ENCODE measurements around the gene ZNF518A. TPM values are rescaled to one million over a fixed set of nuclear protein-coding genes. Genes with fewer than 3 reads are reported as not detected.

The ZNF518A gene
- polyA plus RNA-seq (ENCODE audit: insufficient read length): 69.9 TPM
- long read RNA-seq, donor 1, full-length matches to known transcripts: 2 of 8 reads
- long read RNA-seq, donor 1, partial matches to known transcripts: 6 of 8 reads
- long read RNA-seq, donor 1, other reads (novel, unspliced or antisense): 0 of 8 reads
- long read RNA-seq, donor 2, full-length matches to known transcripts: 3 of 22 reads
- long read RNA-seq, donor 2, partial matches to known transcripts: 14 of 22 reads
- long read RNA-seq, donor 2, other reads (novel, unspliced or antisense): 5 of 22 reads
- long read RNA-seq, donor 3, full-length matches to known transcripts: 1 of 15 reads
- long read RNA-seq, donor 3, partial matches to known transcripts: 14 of 15 reads
- long read RNA-seq, donor 3, other reads (novel, unspliced or antisense): 0 of 15 reads
- long read RNA-seq, donor 4: 0 reads
- long read RNA-seq, donor 5, full-length matches to known transcripts: 1 of 34 reads
- long read RNA-seq, donor 5, partial matches to known transcripts: 21 of 34 reads
- long read RNA-seq, donor 5, other reads (novel, unspliced or antisense): 12 of 34 reads
- long read RNA-seq, donor 6, full-length matches to known transcripts: 1 of 11 reads
- long read RNA-seq, donor 6, partial matches to known transcripts: 10 of 11 reads
- long read RNA-seq, donor 6, other reads (novel, unspliced or antisense): 0 of 11 reads
- long read RNA-seq, donor 7, full-length matches to known transcripts: 3 of 3 reads
- long read RNA-seq, donor 7, partial matches to known transcripts: 0 of 3 reads
- long read RNA-seq, donor 7, other reads (novel, unspliced or antisense): 0 of 3 reads
- long read RNA-seq, donor 8, partial matches to known transcripts: 6 of 6 reads
- long read RNA-seq, donor 8, other reads (novel, unspliced or antisense): 0 of 6 reads

DNA sequence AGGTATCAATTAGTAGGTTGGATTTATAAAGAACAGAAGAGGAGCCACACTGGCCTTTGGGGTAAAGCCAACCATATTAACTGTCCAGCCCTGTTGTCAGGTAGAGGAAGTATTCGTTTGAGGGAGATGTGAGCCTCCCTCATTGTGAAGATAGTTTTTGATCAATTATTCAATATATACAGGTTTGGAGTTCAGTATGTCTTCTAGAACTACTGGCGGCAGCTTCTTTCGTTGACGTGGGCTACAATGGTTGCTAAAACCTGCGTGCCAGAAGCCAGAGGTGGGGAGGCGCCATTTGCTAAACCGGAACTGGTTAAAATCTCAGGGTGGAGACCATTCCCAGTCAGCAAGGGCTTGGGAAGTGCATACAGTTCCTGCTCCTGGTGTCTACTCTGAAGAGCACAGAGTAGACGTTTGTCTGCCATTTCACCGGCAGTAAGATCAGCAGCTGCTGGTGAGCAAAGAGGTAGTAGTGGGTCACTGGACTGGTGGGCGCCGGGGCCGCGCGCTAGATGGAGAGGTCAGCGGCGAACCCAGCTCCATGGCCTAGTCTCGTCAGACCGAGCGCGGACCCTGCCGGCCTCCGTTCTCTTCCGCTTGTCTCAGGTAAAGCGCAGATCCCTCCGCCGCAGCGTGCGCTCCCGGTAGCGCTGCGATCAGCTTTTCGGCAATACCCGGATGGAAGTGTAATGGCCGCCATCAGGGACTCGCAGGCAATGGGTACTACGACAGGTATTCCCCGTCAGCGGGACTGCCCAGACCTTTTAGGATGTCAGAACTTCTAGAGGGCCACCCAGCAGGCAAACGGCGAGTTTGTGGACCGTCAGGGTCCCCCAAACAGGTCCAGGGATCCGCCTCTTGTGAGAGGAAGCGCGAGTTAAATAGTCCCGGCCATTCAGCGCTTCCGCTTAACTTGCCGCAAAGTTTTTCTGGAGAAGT, at the start of gene ZNF518A:
Gene ZNF518A (plus strand): TSS at position 911 of the 939 bp plus-strand sequence. CDS start 26,026 bp downstream, outside the sequence.
- DNase-seq: peak; percentile 96

DNA sequence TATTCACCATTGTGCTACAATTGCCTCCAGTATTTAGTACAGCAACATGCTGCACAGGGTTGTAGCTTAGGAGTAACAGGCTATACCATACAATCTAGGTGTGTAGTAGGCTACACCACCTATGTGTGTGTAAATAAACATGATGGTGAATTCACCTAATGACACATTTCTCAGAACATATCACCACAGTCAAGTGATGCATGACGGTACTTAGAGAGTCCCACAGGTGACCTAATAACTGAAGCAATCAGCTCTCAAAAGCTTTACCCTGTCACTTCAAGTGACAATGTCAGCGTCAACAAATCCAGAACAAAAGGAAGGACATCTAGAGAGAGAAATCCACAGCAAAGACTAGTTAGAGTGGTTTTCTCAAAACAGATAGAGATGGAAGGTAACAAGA, 47.9 kb upstream of the ZNF518A start:
- no peak for DNase-seq

- DNase-seq: no peak
Measured at GRCh38 chr10:96082748-96083147, 47.3 kb upstream of the ZNF518A start.

GRCh38 chr10:96089116-96089515, 41.0 kb upstream of the ZNF518A start:
- peak; percentile 12 for DNase-seq

- peak; percentile 95 for DNase-seq
Measured at GRCh38 chr10:96089670-96090462, 40.2 kb upstream of the ZNF518A start.

DNA sequence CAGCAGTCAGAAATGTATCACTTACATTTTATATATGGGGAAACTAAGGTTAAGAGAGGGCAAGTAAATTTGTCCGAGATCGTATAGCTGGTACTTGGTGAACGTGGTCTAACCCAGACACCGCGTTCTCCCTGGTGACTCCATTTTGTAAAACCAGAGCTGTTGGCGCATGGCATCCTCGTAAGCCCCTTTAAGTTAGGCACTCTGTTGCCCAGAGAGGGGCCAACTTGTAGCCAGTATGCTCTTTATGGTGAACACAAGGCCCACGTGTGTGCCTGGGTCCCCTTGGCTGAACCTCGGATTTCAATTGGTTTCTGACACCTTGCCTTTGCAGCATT, 39.7 kb upstream of the ZNF518A start:
- DNase-seq: no peak

DNA sequence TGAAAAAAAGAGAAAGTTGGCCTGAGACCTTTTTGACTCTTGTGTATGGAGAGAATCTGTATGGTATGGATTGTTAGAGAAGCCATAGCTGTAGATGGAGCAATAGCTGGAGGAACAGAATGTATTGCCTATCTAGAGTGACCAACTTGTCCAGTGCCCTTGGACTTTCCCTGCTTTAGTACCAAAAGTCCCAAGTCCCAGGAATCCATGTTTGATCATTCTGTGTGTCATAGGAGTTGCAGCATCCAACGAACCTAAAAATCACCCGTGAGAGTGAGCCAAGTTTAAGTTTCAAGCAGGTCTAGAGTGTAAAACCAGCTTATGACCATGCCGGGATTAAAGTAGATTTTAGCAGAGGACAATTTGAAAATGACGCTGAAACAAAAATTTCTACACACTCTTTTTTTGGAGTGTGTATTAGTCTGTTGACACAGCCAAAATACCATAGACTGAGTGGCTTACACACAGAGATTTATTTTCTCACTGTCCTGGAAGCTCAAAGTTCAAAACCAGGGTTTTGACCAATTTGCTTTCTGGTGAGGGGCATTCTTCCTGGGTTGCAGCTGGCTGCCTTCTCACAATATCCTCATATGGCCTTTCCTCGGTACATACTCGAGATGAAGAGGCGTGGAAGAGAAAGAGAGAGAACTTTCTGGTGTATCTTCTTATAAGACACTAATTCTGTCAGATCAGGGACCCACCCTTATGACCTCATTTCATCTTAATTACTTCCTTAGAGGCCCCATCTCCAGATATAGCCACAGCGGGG, 36.9 kb upstream of the ZNF518A start:
- DNase-seq: no peak

GRCh38 chr10:96093948-96094347, 36.1 kb upstream of the ZNF518A start:
- no peak for DNase-seq

- no peak for DNase-seq
Measured at GRCh38 chr10:96096958-96097357, 33.1 kb upstream of the ZNF518A start.

DNA sequence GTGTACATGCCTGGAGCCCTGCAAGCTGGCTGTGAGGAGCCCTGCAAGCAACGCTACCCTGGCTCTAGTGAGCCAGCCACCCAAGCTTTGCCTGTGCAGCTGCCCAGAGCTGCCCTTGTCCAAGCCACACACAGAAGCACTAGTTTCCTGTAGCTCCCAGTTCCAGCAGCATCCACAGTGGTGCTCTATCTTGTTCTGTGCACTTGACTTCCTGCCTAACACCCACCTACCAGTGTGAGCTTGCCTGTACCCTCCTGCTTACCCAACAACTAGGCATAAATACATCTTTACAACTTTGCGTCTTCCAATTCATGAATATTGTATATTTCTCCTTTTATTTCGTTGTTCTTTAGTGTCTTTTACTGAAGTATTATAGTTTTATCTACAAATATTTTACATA, 32.2 kb upstream of the ZNF518A start:
- no peak for DNase-seq

DNA sequence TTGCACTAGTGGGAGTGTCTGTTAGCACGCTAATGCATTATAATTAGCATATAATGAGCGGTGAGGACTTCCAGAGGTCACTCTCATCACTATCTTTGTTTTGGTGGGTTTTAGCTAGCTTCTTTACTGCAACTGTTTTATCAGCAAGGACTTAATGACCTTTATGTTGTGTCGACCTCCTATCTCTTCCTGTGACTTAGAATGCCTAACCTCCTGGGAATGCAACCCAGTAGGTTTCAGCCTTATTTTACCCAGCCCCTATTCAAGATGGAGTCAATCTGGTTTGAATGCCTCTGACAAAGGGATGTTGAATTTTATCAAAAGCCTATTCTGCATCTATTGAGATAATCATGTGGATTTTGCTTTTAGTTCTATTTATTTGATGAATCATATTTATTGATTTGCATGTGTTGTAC, 22.5 kb upstream of the ZNF518A start:
- no peak for DNase-seq

GRCh38 chr10:96112531-96112930, 17.6 kb upstream of the ZNF518A start:
- DNase-seq: no peak

GRCh38 chr10:96118604-96119450, 11.3 kb upstream of the ZNF518A start:
- DNase-seq: no peak

- no peak for DNase-seq
Measured at GRCh38 chr10:96122824-96123223, 7.3 kb upstream of the ZNF518A start.

- peak; percentile 29 for DNase-seq
Measured at GRCh38 chr10:96124230-96125141, 5.6 kb upstream of the ZNF518A start.

DNA sequence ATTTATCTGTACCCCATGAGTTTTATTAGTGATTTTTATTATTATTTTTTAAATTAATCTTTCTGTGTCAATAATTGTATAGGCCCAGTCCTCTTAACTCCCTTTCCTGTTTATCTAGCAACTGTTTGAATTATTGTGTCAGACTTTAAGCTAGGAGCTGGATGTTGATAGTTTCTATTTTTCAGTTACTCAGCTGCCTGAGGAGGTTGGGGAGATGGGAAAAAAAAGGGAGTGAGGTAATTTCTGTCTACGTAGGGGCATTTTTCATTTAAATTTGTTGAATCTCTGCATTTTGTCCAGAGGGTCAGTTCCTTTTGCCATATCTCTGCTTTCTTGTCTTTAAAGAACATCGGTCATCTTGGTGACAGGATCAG, 5.0 kb upstream of the ZNF518A start:
- no peak for DNase-seq

DNA sequence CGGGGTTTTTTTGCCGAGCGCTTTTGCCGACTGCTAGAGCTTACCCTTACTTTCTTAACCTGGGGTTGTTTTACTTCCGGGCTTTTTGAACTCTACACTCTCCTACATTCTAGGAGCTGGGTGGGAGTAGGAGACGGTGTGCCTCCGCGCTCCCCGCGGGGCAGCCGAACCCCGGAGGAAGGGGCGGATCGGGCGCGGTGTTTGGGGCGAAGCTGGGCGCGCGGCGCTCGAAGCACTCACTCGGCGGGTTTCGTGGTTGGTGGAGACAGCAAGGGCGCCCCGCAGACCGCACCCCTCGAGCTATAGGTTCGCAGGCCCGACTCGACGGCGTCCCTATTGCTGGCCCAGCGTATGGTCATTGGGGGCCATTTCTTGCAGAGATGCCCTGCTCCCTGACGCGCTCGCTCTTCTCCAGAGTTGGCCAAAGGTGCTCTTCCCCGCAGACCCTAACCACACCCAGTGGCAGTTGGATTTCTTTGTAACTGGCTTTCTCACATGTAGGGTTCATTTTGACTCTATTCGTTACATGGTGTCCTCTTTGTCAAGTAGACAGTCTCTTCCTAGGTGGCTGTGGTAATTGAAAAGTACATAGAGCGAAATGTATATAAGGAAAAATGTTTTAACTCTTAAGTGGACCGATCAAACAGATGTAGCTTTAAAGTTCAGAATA, 364 bp downstream of the ZNF518A start:
- no peak for DNase-seq

DNA sequence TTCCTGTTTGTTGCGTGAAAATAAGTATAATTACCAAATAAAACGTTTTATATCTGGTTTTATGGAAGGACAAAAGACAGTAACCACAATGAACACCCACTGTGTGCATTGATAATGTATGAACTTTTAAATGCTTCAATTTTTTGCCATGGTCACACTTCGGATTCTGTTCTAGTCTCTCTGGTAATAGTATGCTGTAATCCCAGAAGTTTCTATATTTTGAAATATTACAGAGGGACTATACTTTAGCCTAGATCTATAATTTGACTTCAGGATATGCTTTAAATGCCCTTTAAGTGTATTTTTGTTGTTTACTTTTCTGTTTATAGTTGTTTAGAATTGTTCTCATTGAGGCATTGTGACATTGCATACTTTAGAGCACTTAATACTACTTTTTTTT, 1.5 kb downstream of the ZNF518A start:
- no peak for DNase-seq
